SIG-M5 treated with dmso at 0.1 percent for 504 hours (cell line): ENCODE measurements around the gene PIP5K1C.
"Not testable (repeated sequence)": the region's sequence is repeated elsewhere in the genome, so short reads cannot be mapped to it uniquely, and the experiment has no call there.

ENCODE experiments used
- DNase-seq: peaks from one replicate; lab custom pipeline; 2025; ENCODE audit not compliant: unreplicated experiment; lab: John Stamatoyannopoulos, UW

Gene PIP5K1C

GRCh38 chr19:3661284-3662238 lies 38.7 kb downstream of the PIP5K1C start:
- no peak for DNase-seq

- DNase-seq: no peak
These were observed 39.6 kb downstream of the PIP5K1C start for GRCh38 chr19:3660493-3661219.

GRCh38 chr19:3659746-3660112 lies 40.5 kb downstream of the PIP5K1C start:
- no peak for DNase-seq

GRCh38 chr19:3658870-3659745 lies 41.2 kb downstream of the PIP5K1C start:
- DNase-seq: no peak

- no peak for DNase-seq
These were observed 42.0 kb downstream of the PIP5K1C start for GRCh38 chr19:3658004-3658869.

- DNase-seq: no peak
These were observed 42.9 kb downstream of the PIP5K1C start for GRCh38 chr19:3657395-3657769.

- no peak for DNase-seq
These were observed 43.4 kb downstream of the PIP5K1C start for GRCh38 chr19:3656747-3657394.

- no peak for DNase-seq
These were observed 44.1 kb downstream of the PIP5K1C start for GRCh38 chr19:3656073-3656746.

GRCh38 chr19:3655402-3656072 lies 44.7 kb downstream of the PIP5K1C start:
- DNase-seq: no peak

GRCh38 chr19:3653865-3654513 lies 46.3 kb downstream of the PIP5K1C start:
- DNase-seq: no peak

- DNase-seq: no peak
These were observed 47.0 kb downstream of the PIP5K1C start for GRCh38 chr19:3653081-3653795.

- no peak for DNase-seq
These were observed 47.8 kb downstream of the PIP5K1C start for GRCh38 chr19:3652422-3652821.

GRCh38 chr19:3651684-3652083 lies 48.6 kb downstream of the PIP5K1C start:
- no peak for DNase-seq

GRCh38 chr19:3649888-3650287 lies 50.4 kb downstream of the PIP5K1C start:
- DNase-seq: no peak

- DNase-seq: no peak
These were observed 52.0 kb downstream of the PIP5K1C start for GRCh38 chr19:3648037-3648905.

- DNase-seq: not testable (repeated sequence)
These were observed 53.2 kb downstream of the PIP5K1C start for GRCh38 chr19:3647102-3647501.
